Left ventricle myocardium superior (tissue), 1 donor: ENCODE data around the gene CLDN19. TPM values are rescaled to one million over a fixed set of nuclear protein-coding genes. Genes with fewer than 3 reads are reported as not detected.

Experiments used
- ATAC-seq: fragments of 200-7000 bp; cut with Tn5 transposase; one replicate; pipeline ENCODE4 v1.9.1; 2020; ENCODE audit warnings: mild to moderate bottlenecking, moderate library complexity
- DNase-seq: peaks from one replicate; pipeline ENCODE4 v3.0.0-alpha.2; 2020
- intact Hi-C: fragments of 100-400 bp; cut with micrococcal nuclease; formaldehyde crosslinking; loops from one replicate; pipeline ENCODE4 v1.11.0; 2022
- total RNA-seq: library from RNA; stranded (reverse); fragmentation: NEBNext Ultra II Directional; extraction: Animal tissue kit (Norgen Biotek cat#: 25700); gene quantifications from one replicate; pipeline ENCODE4 v1.2.1, GENCODE V29; 2021
- donor health status: DM: no; HTN: yes; CAD: no; lungs with severe emphysema.

Gene CLDN19
- total RNA-seq, 1 donor from 2014 or later = not detected

- ATAC-seq = no peak
- no peak for DNase-seq
- intact Hi-C loops = loop anchor here (10.0 kb wide), 1 partner anchor 168 kb away; no protein-coding TSS in a partner anchor
Observed at GRCh38 chr1:42742617-42743316, 2.7 kb upstream of the CLDN19 start.

GRCh38 chr1:42742141-42742540 is 2.1 kb upstream of the CLDN19 start:
- intact Hi-C loops = loop anchor here (10.0 kb wide), 1 partner anchor 167 kb away; no protein-coding TSS in a partner anchor
- DNase-seq (no peak), ATAC-seq (no peak)

GRCh38 chr1:42741706-42742105 is 1.7 kb upstream of the CLDN19 start:
- ATAC-seq (no peak), DNase-seq (no peak)
- intact Hi-C loops = loop anchor here (10.0 kb wide), 1 partner anchor 167 kb away; no protein-coding TSS in a partner anchor

GRCh38 chr1:42740851-42741580 is 980 bp upstream of the CLDN19 start:
- ATAC-seq (no peak), DNase-seq (no peak)
- intact Hi-C loops = loop anchor here (10.0 kb wide), 1 partner anchor 166 kb away; no protein-coding TSS in a partner anchor

GRCh38 chr1:42738678-42739226 is 1.3 kb downstream of the CLDN19 start:
- intact Hi-C loops = no loop called here
- no peak for DNase-seq
- no peak for ATAC-seq

- ATAC-seq = no peak
- DNase-seq = no peak
- intact Hi-C loops = no loop called here
Observed at GRCh38 chr1:42737986-42738677, 1.9 kb downstream of the CLDN19 start.

- ATAC-seq (peak; percentile 46), DNase-seq (no peak)
- intact Hi-C loops = no loop called here
Observed at GRCh38 chr1:42737257-42737656, 2.8 kb downstream of the CLDN19 start.

- ATAC-seq = no peak
- no peak for DNase-seq
- intact Hi-C loops = no loop called here
Observed at GRCh38 chr1:42736571-42737200, 3.4 kb downstream of the CLDN19 start.

- peak; percentile 20 for ATAC-seq
- no peak for DNase-seq
- intact Hi-C loops = no loop called here
Observed at GRCh38 chr1:42736152-42736551, 3.9 kb downstream of the CLDN19 start.

GRCh38 chr1:42735477-42736105 is 4.4 kb downstream of the CLDN19 start:
- ATAC-seq (no peak), DNase-seq (no peak)
- intact Hi-C loops = no loop called here

- no peak for DNase-seq
- ATAC-seq = no peak
- intact Hi-C loops = no loop called here
Observed at GRCh38 chr1:42735056-42735455, 5.0 kb downstream of the CLDN19 start.

GRCh38 chr1:42734201-42735035 is 5.6 kb downstream of the CLDN19 start:
- intact Hi-C loops = no loop called here
- DNase-seq (no peak), ATAC-seq (no peak)

- intact Hi-C loops = no loop called here
- no peak for DNase-seq
- no peak for ATAC-seq
Observed at GRCh38 chr1:42733415-42734200, 6.4 kb downstream of the CLDN19 start.

- DNase-seq (no peak), ATAC-seq (no peak)
- intact Hi-C loops = no loop called here
Observed at GRCh38 chr1:42732126-42732680, 7.8 kb downstream of the CLDN19 start.

- intact Hi-C loops = no loop called here
- DNase-seq (no peak), ATAC-seq (no peak)
Observed at GRCh38 chr1:42731585-42731984, 8.5 kb downstream of the CLDN19 start.

- intact Hi-C loops = no loop called here
- ATAC-seq = no peak
- DNase-seq = no peak
Observed at GRCh38 chr1:42730988-42731387, 9.0 kb downstream of the CLDN19 start.

GRCh38 chr1:42730002-42730401 is 10.0 kb downstream of the CLDN19 start:
- ATAC-seq (no peak), DNase-seq (no peak)
- intact Hi-C loops = no loop called here
